VCaP (cell line): ENCODE data around the gene LUZP2.

Experiments
- H3K27ac ChIP-seq: fragments of 450-650 bp; 2 replicates; pipeline ENCODE4 v1.5.1; 2017
- TF ChIP-seq, protein P1 (sequence below): fragments of 450-650 bp; conservative IDR thresholded peaks from 2 replicates; pipeline ENCODE4 v1.5.1; 2017; ENCODE audit warnings: mild to moderate bottlenecking, moderate library complexity

LUZP2 gene

GRCh38 chr11:24651873-24652272, 155.0 kb downstream of the LUZP2 start:
- TF ChIP-seq, protein P1, sequence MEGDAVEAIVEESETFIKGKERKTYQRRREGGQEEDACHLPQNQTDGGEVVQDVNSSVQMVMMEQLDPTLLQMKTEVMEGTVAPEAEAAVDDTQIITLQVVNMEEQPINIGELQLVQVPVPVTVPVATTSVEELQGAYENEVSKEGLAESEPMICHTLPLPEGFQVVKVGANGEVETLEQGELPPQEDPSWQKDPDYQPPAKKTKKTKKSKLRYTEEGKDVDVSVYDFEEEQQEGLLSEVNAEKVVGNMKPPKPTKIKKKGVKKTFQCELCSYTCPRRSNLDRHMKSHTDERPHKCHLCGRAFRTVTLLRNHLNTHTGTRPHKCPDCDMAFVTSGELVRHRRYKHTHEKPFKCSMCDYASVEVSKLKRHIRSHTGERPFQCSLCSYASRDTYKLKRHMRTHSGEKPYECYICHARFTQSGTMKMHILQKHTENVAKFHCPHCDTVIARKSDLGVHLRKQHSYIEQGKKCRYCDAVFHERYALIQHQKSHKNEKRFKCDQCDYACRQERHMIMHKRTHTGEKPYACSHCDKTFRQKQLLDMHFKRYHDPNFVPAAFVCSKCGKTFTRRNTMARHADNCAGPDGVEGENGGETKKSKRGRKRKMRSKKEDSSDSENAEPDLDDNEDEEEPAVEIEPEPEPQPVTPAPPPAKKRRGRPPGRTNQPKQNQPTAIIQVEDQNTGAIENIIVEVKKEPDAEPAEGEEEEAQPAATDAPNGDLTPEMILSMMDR: no peak
- H3K27ac ChIP-seq: no peak overlapping the region

DNA sequence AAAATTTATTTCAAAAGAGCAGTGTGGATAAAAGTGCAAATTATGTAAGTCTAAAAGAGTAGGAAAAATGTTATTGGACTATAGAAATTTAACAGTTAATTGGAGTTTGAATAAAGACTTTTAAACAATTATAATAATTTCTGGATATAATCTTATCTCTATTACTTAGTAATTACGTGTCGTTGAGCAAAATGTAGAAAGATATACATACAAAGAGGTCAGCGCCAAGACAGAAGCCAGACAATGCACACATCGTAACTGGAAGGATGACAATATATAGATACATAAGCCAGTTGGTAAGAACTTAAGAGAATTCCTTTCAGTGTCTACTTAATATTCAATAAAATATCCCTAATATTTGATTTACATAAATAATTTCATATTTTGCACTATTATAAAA, 157.0 kb downstream of the LUZP2 start:
- TF ChIP-seq, protein P1: no peak
- no peak overlapping the region for H3K27ac ChIP-seq

DNA sequence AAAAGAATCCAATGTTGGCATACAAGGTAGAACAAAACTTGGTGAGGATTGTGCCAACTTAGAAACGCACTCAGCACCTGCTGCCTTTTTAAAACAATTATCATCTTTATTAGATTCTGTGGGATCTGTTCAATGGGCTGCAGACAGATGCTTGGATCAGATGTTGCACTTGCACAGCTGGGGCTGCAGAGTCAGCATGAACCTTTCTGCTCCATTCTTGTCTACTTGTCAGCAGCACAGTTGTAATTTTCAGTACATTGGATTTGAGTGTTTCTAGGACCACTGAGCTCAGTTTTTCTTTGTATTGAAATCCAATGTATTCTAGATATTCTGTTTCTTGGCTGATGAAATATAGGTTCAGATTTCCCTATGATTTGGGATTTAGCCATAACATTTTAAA, 164.5 kb downstream of the LUZP2 start:
- TF ChIP-seq, protein P1: no peak
- H3K27ac ChIP-seq: no peak overlapping the region

DNA sequence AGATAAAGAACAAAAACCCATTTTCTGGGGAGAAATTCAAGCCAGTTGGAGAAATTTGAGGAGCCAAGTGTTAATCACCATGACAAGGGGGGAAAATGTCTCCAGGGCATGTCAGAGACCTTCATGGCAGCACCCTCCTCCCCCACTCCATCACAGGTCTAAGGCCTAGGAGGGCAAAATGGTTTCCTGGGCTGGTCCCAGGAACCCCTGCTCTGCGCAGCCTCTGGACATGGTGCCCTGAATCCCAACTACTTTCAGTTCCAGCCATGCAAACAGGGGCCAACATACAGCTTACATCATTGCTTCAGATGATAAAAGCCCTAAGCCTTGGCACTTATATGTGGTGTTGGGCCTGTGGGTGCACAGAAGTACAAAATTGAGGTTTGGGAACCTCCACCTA, 167.5 kb downstream of the LUZP2 start:
- TF ChIP-seq, protein P1: no peak
- no peak overlapping the region for H3K27ac ChIP-seq

DNA sequence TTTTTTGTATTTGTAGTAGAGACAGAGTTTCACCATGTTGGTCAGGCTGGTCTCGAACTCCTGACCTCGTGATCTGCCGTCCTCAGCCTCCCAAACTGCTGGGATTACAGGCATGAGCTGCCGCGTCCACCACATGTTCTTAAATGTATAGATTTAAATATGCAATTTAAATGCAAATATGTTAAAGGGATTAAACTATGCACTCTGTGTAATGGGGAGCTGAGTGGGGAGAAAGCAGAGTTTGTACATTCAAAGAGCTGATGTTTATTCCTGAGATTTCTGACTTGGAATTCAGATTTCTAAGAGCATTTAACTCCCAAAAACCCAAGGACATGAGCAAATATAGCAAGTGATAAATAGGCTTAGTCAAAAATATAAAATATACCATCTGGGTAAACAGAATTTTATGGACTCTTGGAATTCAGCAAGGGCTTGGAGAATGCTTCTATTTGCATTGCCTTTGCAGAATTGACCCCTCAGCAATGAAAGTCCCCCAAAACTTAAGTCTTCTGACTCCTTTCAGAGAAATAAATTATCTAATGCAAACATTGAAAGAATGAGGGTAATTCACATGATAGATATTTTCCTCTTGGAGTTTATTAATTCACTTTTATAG, 170.6 kb downstream of the LUZP2 start:
- peak overlapping the region; percentile 56 for H3K27ac ChIP-seq
- TF ChIP-seq, protein P1: no peak

DNA sequence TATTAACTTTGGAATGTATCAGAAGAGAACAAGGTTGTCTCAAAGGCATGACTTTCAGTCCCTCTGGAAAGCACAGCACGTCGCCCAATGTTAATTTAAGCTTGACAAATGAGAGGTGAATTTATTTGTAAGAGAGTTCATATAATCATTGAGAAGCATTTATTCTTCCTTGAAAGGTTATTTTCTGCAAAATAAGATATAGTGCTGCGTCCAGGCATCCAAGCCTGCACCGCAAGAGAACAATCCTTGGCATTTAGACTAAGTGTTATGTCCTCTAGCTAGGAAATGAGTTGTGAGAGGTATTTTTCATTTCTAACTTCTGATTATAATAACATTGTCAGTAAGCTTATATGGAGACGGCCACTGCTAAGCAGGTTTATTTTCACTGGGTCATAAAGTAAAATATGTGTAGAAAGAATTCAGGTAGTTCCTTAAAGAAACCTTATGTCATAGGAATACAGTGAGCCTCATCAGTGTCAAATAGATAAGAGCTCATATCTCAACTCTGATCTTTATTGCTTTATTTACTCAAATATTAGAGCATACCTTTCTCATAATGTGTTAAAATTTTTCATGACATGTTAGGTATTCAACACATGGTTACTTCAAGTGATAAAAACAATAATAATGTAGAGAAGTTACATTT, 182.0 kb downstream of the LUZP2 start:
- H3K27ac ChIP-seq: peak overlapping the region; percentile 45
- TF ChIP-seq, protein P1: no peak

DNA sequence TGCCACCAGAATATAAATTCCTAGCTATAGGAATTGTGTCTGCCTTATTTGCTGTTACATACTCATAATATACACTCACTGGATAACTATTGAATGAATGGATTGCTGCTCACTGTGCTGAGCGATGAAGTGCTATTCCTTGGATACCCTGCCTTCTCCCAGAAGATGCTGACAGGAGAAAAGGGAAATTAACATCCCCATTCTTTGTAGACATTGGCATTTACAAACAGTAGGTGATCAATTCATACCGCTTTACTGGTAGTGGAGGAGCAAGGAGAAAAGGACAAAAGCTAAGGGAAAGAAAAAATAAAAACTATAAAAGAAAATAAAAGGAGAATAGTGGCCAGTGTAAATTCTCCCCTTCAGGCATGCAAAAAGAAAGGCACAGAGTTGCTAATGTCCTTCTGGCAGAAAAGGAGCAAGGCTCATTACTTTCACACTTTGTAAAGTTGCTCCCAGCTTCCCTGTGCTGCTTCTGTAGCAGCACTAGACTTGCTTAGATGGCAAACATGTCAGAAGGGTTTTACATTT, 183.0 kb downstream of the LUZP2 start:
- no peak overlapping the region for H3K27ac ChIP-seq
- TF ChIP-seq, protein P1: no peak
